ENCODE results near the gene POLR2E. TPM values are rescaled to one million over a fixed set of nuclear protein-coding genes. Genes with fewer than 3 reads are reported as not detected.

The POLR2E gene
- total RNA-seq, 2 experiments from 2014 or later: 271 to 282 TPM

DNA sequence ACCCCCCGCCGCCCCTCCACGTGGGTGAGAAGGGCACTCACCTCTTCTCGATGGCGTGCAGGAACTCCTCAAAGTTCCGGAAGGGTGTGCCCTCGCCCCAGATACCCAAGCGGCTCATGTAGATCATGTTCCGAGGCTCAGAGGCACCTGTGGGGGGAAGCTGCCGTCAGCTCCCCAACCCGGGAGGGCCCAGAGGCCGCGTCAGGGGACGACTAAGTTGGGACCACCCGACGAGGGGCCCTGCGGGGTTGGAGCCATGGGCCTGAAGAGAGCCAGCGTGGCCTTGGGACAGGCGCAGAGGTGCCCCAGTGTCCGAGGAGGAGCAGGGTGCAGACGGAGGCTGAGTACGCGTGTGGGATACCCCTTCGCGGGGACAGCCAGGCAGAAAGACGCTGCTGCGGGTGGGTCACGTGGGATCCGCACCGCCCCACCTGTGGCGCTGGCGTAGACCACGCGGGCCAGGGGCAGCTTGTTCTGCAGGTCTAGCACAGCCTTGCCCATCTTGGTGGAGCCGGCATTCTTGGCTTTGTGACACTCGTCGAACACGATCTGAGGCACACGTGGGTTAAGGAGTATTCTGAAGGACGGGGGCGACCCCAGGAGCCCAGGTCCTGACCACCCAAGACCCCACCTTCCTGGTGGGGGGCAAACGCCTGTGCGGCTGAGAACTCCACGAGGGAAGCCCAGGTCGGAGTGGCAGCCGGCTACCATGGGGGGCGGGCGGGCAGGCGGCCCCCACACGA is 24.5 kb upstream of the POLR2E start:
- intact Hi-C loops (cut with micrococcal nuclease): no loop called here
- no peak overlapping the region for H3K27ac Mint-ChIP-seq
- DNase-seq (no peak), ATAC-seq (no peak)
- TF ChIP-seq, protein P1, sequence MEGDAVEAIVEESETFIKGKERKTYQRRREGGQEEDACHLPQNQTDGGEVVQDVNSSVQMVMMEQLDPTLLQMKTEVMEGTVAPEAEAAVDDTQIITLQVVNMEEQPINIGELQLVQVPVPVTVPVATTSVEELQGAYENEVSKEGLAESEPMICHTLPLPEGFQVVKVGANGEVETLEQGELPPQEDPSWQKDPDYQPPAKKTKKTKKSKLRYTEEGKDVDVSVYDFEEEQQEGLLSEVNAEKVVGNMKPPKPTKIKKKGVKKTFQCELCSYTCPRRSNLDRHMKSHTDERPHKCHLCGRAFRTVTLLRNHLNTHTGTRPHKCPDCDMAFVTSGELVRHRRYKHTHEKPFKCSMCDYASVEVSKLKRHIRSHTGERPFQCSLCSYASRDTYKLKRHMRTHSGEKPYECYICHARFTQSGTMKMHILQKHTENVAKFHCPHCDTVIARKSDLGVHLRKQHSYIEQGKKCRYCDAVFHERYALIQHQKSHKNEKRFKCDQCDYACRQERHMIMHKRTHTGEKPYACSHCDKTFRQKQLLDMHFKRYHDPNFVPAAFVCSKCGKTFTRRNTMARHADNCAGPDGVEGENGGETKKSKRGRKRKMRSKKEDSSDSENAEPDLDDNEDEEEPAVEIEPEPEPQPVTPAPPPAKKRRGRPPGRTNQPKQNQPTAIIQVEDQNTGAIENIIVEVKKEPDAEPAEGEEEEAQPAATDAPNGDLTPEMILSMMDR (IDR thresholded peaks at IDR 0.05): no peak
- no peak overlapping the region for H3K4me3 Mint-ChIP-seq
- POLR2A ChIA-PET: interaction anchor here (0.6 kb wide), 2 partner anchors 10 to 11 kb away, joined by 3 read pairs; no protein-coding TSS in a partner anchor
- CTCF ChIA-PET: no interaction called here
- H3K9me3 Mint-ChIP-seq: no peaks in the 10 kb centered on the region
- H3K4me1 Mint-ChIP-seq (ENCODE audit: low read depth): no peaks in the 10 kb centered on the region
- H3K36me3 Mint-ChIP-seq (ENCODE audit: low read depth): peaks cover 14% of the 10 kb centered on the region
- no peaks in the 10 kb centered on the region for H3K27me3 Mint-ChIP-seq

DNA sequence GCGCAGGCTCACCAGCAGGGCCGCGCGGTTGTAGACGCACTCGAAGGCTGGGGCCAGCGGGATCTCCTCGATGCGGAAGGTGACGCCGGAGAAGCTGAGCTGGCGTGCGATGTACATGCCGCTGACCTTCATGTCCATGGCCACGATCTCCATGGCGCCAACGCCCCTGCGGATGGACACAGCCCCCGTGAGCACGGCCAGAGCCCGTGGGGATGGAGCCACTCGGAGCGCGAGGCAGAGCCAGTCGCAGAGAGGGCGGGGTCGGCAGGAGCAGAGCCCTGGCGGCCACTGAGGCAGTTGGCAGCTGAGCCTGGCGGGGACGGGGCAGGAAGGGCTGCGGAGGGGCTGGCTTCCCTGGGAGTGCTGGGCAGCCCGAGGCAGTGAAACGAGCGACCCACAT is 23.8 kb upstream of the POLR2E start:
- Mint-ChIP-seq H3K4me3 (no peak overlapping the region), H3K27me3 (no peaks in the 10 kb centered on the region), H3K27ac (no peak overlapping the region), H3K9me3 (no peaks in the 10 kb centered on the region), H3K36me3 (ENCODE audit: low read depth) (peaks cover 14% of the 10 kb centered on the region), H3K4me1 (ENCODE audit: low read depth) (no peaks in the 10 kb centered on the region)
- CTCF ChIA-PET: no interaction called here
- intact Hi-C loops (cut with micrococcal nuclease): no loop called here
- TF ChIP-seq, protein P1 (IDR thresholded peaks at IDR 0.05): no peak
- POLR2A ChIA-PET: interaction anchor here (0.6 kb wide), 1 partner anchor 11 kb away, joined by 3 read pairs; no protein-coding TSS in a partner anchor
- ATAC-seq (no peak), DNase-seq (no peak)

DNA sequence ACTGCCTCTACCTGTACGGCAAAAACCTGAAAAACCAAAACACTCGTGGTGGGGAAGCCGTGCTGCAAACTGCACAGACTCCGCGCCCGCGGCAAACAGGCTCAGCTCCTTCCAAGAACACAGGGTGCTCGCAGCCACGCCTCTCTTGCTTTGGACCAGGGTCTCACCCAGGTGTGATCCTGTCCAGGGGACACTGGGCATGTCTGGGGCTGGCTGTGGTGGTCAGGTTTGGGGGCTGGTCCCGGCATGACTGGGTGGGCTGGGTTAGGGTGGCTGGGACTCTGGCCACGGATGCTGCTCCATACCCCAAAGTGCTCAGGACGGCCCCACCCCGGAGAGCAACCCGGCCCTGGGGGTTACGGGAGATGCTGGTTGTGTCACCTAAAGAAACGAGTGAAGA is 22.5 kb upstream of the POLR2E start:
- intact Hi-C loops (cut with micrococcal nuclease): no loop called here
- no peaks in the 10 kb centered on the region for H3K9me3 Mint-ChIP-seq
- ChIA-PET POLR2A (interaction anchor here (1.1 to 1.7 kb wide), 2 partner anchors 13 to 75 kb away, joined by 3 to 6 read pairs; no protein-coding TSS in a partner anchor), CTCF (no interaction called here)
- no peaks in the 10 kb centered on the region for H3K27me3 Mint-ChIP-seq
- peaks cover 8% of the 10 kb centered on the region for H3K36me3 Mint-ChIP-seq (ENCODE audit: low read depth)
- DNase-seq: no peak
- H3K4me1 Mint-ChIP-seq (ENCODE audit: low read depth): peaks cover 5% of the 10 kb centered on the region
- TF ChIP-seq, protein P1 (IDR thresholded peaks at IDR 0.05): no peak
- H3K27ac Mint-ChIP-seq: no peak overlapping the region
- no peak for ATAC-seq
- no peak overlapping the region for H3K4me3 Mint-ChIP-seq

DNA sequence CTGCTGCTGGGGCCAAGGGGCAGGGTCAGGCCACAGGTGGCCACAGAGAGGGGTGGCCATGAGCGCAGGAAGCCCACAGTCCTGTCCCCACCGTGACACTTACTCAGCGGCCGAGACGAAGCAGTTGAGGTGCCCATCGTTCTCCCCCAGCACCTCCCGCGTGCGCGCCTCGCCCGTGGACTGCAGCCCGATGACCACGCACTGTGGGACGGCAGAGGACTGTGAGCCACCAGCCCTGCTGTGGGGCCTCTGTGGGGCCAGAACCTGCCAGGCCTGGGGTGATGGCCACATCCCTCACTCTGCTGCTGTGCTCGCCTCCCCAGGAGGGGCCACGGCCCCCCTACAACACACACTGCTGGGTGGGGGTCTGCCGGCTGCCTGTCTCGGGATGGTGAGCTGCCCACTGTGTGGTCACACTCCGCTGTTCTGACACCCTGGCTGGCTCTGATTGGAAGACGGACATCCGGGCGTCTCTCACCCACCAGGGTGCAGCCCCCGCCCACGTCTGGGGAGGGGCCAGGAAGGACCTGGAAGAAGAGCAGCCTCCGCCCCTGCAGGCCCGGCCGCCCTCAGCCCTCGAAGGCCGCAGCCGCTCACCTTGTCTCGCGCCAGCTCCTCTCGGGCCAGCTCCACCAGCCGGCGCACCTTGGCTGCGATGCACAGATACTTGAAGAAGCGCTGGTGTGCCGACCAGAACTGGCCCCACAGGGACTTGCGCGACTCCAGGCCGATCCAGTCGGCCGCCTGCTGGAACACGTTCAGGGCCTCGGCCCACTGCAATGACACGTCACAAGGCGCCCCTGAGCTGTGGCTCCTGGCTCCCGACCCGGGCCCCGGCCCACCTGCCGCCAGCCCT is 21.8 kb upstream of the POLR2E start:
- ATAC-seq (no peak), DNase-seq (no peak)
- Mint-ChIP-seq H3K9me3 (no peaks in the 10 kb centered on the region), H3K27ac (no peak overlapping the region), H3K27me3 (no peaks in the 10 kb centered on the region), H3K4me1 (ENCODE audit: low read depth) (peaks cover 5% of the 10 kb centered on the region), H3K36me3 (ENCODE audit: low read depth) (peaks cover 8% of the 10 kb centered on the region), H3K4me3 (no peak overlapping the region)
- POLR2A ChIA-PET: interaction anchor here (1.1 to 1.7 kb wide), 3 partner anchors 12 to 76 kb away, joined by 3 to 6 read pairs (median 3); no protein-coding TSS in a partner anchor
- CTCF ChIA-PET: no interaction called here
- TF ChIP-seq, protein P1 (IDR thresholded peaks at IDR 0.05): no peak
- intact Hi-C loops (cut with micrococcal nuclease): no loop called here

Data from activated CD8-positive, alpha-beta T cell treated with anti-CD3 and anti-CD28 coated beads for 36 hours (primary cell).